Measurements from ENCODE around the gene DCLK2. TPM values are rescaled to one million over a fixed set of nuclear protein-coding genes. Genes with fewer than 3 reads are reported as not detected.

Gene DCLK2
- total RNA-seq, 2 experiments from 2014 or later = not detected

DNA sequence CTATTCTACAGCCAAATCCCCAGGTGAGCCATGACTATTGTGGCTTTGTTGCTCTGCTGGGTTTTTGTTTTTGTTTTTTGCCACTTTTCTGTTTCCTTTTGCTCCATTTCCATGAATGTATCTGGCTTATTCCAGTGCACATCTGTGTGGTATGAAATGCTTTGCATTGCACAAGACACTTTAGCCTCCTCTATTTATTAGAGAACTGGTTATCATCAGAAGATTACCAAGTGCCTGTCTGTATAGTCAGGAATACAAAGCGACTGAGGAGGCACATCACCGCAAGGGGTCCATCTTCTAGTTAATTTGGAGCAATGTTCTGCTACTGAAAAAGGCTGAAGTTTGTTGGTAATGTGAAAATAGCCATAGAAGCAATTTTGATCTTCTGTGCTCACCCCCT, 120.8 kb downstream of the DCLK2 start:
- H3K4me1 ChIP-seq (ENCODE audit: insufficient read depth, low read length) = no peaks in the 10 kb centered on the region
- H3K9me3 Mint-ChIP-seq = no peaks in the 10 kb centered on the region
- H3K27ac Mint-ChIP-seq = no peak overlapping the region
- intact Hi-C loops (cut with DNase I, micrococcal nuclease) = no loop called here
- H3K27ac ChIP-seq (ENCODE audit: low read depth in 1 of 2, low read length in 2 of 2) = no peak overlapping the region
- H3K4me1 Mint-ChIP-seq (ENCODE audit: low read depth) = no peaks in the 10 kb centered on the region
- TF ChIP-seq, protein P1, sequence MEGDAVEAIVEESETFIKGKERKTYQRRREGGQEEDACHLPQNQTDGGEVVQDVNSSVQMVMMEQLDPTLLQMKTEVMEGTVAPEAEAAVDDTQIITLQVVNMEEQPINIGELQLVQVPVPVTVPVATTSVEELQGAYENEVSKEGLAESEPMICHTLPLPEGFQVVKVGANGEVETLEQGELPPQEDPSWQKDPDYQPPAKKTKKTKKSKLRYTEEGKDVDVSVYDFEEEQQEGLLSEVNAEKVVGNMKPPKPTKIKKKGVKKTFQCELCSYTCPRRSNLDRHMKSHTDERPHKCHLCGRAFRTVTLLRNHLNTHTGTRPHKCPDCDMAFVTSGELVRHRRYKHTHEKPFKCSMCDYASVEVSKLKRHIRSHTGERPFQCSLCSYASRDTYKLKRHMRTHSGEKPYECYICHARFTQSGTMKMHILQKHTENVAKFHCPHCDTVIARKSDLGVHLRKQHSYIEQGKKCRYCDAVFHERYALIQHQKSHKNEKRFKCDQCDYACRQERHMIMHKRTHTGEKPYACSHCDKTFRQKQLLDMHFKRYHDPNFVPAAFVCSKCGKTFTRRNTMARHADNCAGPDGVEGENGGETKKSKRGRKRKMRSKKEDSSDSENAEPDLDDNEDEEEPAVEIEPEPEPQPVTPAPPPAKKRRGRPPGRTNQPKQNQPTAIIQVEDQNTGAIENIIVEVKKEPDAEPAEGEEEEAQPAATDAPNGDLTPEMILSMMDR (IDR thresholded peaks at IDR 0.05) = no peak
- H3K4me3 Mint-ChIP-seq = no peak overlapping the region
- H3K4me3 ChIP-seq (ENCODE audit: low read length) = no peak overlapping the region
- DNase-seq (no peak), ATAC-seq (ENCODE audit: poor library complexity) (no peak)
- ChIA-PET POLR2A (no interaction called here), CTCF (no interaction called here)
- no peaks in the 10 kb centered on the region for H3K36me3 Mint-ChIP-seq (ENCODE audit: low read depth)
- H3K36me3 ChIP-seq (ENCODE audit: insufficient read depth, low read length) = no peaks in the 10 kb centered on the region
- no peaks in the 10 kb centered on the region for H3K9me3 ChIP-seq (ENCODE audit: control insufficient read depth in 1 of 2, insufficient read depth in 1 of 2, low read length in 2 of 2)
- no peaks in the 10 kb centered on the region for H3K27me3 ChIP-seq (ENCODE audit: control insufficient read depth in 1 of 2, insufficient read depth in 2 of 2, low read length in 2 of 2)
- H3K27me3 Mint-ChIP-seq = peaks cover 22% of the 10 kb centered on the region

DNA sequence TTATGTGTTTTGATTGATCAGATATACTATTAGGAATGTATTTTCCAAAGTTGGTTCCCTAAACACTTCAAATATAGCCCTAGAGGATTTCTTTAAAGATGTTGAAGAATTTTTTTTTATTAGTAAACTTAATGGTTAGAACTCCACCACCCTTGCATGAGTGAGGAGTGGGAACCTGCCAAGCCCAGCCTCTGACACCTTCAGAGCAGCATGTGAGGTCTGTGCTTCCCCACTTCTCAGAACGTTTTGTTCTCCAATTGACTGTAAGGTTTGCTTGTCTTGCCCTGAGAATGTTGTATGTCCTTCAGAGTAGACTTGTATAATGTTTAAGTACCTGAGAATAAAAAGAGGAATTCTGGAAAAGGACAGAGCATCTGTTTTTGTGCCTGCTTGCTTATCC, 126.8 kb downstream of the DCLK2 start:
- no peaks in the 10 kb centered on the region for H3K36me3 Mint-ChIP-seq (ENCODE audit: low read depth)
- no peak overlapping the region for H3K27ac Mint-ChIP-seq
- H3K9me3 Mint-ChIP-seq = no peaks in the 10 kb centered on the region
- TF ChIP-seq, protein P1 (IDR thresholded peaks at IDR 0.05) = no peak
- POLR2A ChIA-PET = no interaction called here
- DNase-seq (no peak), ATAC-seq (ENCODE audit: poor library complexity) (no peak)
- intact Hi-C loops (cut with DNase I, micrococcal nuclease) = no loop called here
- Histone ChIP-seq H3K4me3 (ENCODE audit: low read length) (no peak overlapping the region), H3K36me3 (ENCODE audit: insufficient read depth, low read length) (no peaks in the 10 kb centered on the region), H3K9me3 (ENCODE audit: control insufficient read depth in 1 of 2, insufficient read depth in 1 of 2, low read length in 2 of 2) (no peaks in the 10 kb centered on the region), H3K4me1 (ENCODE audit: insufficient read depth, low read length) (no peaks in the 10 kb centered on the region), H3K27ac (ENCODE audit: low read depth in 1 of 2, low read length in 2 of 2) (no peak overlapping the region), H3K27me3 (ENCODE audit: control insufficient read depth in 1 of 2, insufficient read depth in 2 of 2, low read length in 2 of 2) (no peaks in the 10 kb centered on the region)
- H3K4me3 Mint-ChIP-seq = no peak overlapping the region
- CTCF ChIA-PET = no interaction called here
- H3K27me3 Mint-ChIP-seq = peaks cover 17% of the 10 kb centered on the region
- H3K4me1 Mint-ChIP-seq (ENCODE audit: low read depth) = no peaks in the 10 kb centered on the region

DNA sequence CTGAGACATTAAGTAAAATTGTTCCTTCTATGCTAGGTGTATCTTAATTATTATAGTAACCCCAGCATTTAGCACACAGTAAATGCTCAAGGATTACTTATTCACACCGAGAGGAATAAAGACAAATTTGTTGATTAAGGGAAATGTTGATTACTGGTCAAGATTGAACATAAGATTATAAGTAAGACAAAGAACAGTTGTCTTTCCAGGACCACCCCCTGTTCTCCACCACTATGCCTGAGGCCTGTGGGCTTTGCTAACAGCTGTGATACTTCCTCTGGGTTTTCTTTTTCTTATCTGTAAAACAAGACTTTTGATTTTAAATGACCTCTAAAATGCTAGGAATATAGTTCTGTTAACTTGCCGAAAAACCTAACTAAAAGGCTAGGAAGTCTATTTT, 128.0 kb downstream of the DCLK2 start:
- no peak for ATAC-seq (ENCODE audit: poor library complexity)
- Mint-ChIP-seq H3K4me1 (ENCODE audit: low read depth) (no peaks in the 10 kb centered on the region), H3K4me3 (no peak overlapping the region), H3K27me3 (peaks cover 14% of the 10 kb centered on the region), H3K9me3 (no peaks in the 10 kb centered on the region), H3K36me3 (ENCODE audit: low read depth) (no peaks in the 10 kb centered on the region), H3K27ac (no peak overlapping the region)
- Histone ChIP-seq H3K4me1 (ENCODE audit: insufficient read depth, low read length) (no peaks in the 10 kb centered on the region), H3K4me3 (ENCODE audit: low read length) (no peak overlapping the region), H3K27me3 (ENCODE audit: control insufficient read depth in 1 of 2, insufficient read depth in 2 of 2, low read length in 2 of 2) (no peaks in the 10 kb centered on the region), H3K9me3 (ENCODE audit: control insufficient read depth in 1 of 2, insufficient read depth in 1 of 2, low read length in 2 of 2) (no peaks in the 10 kb centered on the region), H3K36me3 (ENCODE audit: insufficient read depth, low read length) (no peaks in the 10 kb centered on the region), H3K27ac (ENCODE audit: low read depth in 1 of 2, low read length in 2 of 2) (no peak overlapping the region)
- intact Hi-C loops (cut with DNase I, micrococcal nuclease) = no loop called here
- CTCF ChIA-PET = no interaction called here
- DNase-seq = no peak
- TF ChIP-seq, protein P1 (IDR thresholded peaks at IDR 0.05) = no peak
- POLR2A ChIA-PET = no interaction called here

Measured in CD4-positive, alpha-beta T cell (primary cell).